Adrenal gland (tissue), 5 donors: ENCODE data around the gene TMEM43.

Experiments
- CTCF ChIP-seq, 6 experiments: fragments of 450-650 bp in 4 of 6; fragments of 200-600 bp in 2 of 6; sonication (generic) in 1 of 6; IDR thresholded peaks; 1 replicate in 5 of 6; 2 replicates in 1 of 6; pipeline versions ENCODE4 v1.5.1 to v1.8.0; 2016 to 2021; ENCODE audit warnings: antibody characterized with exemption in 6 of 6, mild to moderate bottlenecking in 2 of 6, moderate library complexity in 1 of 6
- POLR2A ChIP-seq, 2 donors: fragments of 450-650 bp; IDR thresholded peaks; one replicate each; pipeline ENCODE4 v1.6.1; 2017; ENCODE audit warnings: antibody characterized with exemption in 2 of 2, mild to moderate bottlenecking in 2 of 2, moderate library complexity in 1 of 2
- donor health status: DM: no; HTN: no; CAD: no.

- TF ChIP-seq POLR2A (IDR thresholded peaks at IDR 0.05) (no peak), CTCF (IDR thresholded peaks at IDR 0.05) (no peak)
These were observed 10.8 kb upstream of the TMEM43 start for GRCh38 chr3:14113965-14114635.
